ENCODE measurements around the gene NALCN.

Gene NALCN

DNA sequence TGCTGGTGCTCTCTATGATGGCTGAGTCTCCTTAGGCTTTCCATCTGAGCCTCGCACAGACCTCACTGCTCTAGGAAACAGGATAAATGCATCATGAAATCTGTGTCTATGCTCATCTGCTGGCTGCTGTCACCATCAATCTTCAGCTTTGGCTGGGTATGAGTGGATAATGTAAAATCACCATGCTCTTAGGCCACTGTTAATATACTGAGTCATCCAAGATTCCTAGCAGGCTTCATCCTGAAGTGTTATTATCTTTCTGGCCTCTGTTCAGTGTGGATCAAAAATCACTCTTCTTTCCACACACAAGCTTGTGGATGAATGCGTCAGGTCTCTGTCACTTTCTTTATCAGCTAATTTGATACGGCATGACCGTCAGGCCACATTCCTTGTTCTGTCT lies 317.4 kb downstream of the NALCN start:
- DNase-seq, result no peak

DNA sequence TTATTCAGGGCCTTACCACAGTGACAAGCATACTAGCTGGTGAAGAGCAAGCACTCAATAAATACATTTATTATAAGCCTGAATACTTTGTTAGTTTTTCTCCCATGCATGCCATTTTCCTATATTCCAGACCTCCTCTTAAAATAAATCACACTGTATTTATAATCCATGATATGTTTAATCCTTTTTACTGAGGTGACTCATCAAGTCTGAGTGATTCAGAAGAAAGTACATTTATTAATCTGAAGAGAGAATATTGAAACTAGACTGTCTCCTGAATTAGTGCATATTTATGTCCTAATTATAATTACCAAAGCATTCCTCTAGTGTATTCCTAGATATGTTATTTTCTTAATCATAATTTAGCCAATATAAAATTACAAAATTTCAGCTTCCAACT lies 323.3 kb downstream of the NALCN start:
- DNase-seq, result no peak

DNA sequence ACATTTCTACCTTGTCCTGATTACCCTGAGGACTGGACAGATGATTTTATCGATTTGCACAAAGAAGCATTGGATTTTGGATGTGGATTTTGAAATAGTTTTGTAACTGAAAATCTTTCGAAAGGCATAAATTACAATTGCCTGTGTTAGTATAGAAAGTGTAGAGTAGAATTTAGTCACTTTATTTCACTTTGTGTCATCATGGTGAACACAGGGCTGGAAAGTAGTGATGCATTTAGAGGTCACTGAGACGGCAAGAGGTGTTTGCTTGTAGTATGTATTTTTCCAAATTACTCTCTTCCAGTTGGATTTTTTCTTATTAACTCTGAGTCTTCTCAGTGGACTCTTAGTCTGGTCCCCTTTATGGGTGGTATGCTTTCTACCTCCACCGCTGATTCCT lies 326.0 kb downstream of the NALCN start:
- DNase-seq, result no peak

DNA sequence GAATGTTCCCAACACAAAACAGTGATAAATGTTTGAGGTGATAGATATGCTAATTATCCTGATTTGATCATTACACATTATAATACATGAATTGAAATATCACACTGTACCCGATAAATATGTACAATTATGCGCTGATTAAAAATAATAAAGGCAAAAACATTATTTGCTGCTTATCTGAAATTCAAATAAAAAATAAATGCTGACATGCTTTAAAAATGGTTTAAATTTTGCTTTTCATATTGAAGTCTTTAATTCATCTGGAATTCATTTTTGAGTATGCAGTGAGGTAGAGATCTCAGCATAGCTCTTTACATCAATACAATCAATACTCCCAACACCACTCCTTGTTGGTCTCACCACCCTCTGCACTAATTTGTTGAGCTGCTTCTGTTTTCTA lies 330.8 kb downstream of the NALCN start:
- no peak for DNase-seq

DNA sequence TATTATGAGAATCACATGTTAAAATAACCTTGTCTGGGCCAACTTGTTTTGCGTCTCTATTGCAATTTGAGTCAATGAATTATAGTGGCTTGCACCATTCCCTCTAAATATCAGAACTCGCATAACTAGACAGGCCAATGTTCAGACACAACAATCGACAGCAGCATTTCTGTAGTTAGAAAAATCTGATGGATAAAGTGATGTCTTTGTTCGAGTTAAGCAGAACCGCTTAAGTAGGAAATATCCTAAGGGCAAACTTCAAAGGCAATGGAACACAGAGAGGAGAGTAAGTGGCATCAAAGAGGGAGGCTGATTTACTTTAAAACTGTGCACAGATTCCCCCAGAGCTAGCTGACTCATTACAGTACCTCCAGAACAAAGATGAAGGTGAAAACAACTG lies 333.9 kb downstream of the NALCN start:
- no peak for DNase-seq

DNA sequence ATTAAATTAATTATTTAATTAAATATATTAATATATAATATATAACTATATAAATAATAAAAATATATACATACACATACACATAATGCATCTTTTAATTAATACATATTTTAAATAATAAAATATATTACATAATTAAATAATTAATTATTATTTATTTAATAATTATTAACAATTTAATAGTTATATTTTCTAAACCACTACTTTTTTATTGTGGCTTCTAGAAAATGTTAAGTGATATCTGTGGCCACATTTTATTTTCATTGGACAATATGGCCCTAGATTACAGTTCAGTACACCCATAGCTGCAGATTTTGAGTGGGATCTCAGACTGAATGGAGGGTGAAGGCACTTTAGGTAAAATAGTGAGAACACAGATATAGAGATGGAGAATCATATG lies 335.7 kb downstream of the NALCN start:
- no peak for DNase-seq

DNA sequence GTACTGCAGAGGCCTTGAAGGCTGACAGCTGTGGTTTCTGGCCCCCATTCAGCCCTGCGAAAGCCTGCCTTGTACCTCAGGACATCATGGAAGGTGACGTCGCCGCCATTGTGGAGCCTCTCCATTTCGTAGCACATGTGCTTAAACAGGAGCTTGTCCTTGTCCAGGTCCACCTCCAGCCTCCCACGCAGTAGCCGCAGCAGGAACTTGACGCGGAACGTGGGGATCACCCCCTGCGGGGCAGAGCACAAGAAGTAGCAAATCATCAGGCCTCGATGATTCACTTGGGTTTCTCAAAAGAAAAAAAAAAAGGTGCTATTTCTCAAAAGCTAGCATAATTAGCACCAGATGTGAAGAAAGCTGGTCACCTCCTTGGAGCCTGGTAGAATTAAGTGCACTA lies 351.0 kb downstream of the NALCN start:
- DNase-seq, result no peak

DNA sequence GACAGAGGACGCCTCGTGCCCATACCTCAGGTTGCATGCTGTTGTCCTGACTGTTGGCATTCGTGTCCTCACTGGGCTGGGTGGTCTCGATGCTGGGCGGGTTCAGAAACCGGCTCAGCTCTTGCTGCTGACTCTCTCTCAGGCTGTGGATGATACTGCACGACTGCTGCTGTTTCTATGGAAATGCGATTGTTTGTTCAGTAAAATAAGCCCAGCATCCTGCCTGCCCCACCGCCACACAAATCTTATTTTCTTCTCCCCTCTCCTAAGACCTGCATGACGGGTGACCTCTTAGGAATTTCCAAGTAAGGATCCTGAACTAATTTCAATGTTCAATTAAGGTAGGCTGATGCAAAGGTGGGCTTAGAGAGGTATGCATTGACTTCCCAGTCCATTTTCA lies 356.5 kb downstream of the NALCN start:
- DNase-seq, result peak; percentile 37

DNA sequence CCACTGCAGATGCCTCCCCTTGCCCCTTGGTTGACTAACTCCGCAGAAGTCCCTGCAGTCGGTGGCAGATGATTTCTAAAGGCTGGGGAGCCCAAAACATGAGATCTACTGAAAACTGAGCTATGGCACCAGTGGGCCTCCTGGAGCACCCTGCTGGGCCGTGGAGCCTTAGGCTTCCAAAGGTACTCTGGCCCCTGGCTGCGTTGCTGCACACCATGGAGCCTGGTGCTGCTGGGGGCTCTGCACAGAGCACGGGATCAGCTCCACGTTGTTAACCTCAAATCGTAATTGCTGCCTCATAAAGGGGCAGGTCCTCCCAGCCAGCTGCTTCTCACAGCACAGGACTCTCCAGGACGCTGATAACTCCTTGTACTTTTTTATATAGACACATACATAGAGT lies 357.5 kb downstream of the NALCN start:
- DNase-seq, result no peak

DNA sequence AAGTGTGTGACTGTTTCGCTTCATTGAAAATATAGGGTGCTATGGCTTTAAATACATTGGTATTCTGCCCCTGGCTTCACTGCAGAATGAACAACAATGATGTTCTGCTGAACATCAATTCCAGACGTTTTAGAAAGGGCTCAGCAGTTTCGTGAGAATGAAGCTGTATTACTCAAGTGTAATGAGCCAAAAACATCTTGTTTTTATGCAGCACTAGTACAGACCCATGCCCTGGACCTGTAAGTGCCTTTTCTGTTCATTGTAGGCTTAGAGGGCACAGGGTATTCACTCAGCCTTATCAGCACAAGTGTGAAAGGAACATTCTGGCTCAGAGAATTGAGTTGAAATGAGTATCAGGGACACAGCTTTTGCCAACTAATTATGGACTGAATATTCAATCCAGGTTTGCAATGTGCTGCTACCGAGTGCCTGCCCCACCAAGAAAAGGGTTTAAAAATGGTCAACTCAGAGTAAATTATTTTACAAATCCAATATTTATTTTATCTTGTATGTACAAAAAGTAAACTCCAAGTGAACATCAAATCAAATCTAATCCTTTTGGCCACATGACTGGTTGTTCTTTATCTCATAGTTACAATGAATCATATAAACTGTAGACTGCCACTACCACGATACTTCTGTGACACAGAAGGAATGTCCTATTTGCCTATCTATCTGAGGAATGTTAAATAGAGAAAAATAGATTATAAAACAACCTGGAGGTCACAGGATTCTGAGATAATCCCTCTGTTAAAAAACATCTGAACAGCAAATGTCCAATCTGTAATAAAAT lies 362.8 kb downstream of the NALCN start:
- DNase-seq, result no peak

DNA sequence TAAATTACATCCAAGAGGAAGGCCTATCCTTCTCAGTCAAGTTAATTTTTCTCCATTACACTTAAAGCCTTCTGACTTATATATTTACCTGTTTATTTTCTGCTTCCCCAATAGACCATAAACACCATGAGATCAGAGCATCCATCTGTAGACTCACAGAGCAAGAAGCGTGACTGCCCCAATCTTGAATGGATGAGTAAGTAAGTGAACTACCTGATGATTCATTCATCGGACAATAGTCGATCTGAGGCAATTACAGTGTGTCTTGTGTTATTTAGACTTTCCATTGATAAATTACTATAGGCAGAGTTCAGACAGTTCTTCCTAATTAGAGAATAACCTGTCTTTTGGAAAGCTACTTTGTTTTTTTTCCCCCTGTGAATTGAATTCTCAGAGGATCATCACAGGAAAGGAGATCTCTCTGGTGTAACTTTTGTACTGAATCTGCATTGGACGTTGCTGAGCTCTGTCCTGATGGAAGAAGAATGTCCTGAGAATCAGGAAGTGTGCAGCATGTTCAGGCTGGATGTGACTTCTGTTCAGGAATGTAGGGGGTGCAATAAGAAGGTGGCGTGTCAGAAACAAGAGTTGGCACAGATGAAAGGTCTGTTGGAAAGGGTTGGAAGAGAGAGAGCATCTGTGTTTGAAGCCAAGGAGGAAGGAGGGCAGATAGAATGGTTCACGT lies 367.0 kb downstream of the NALCN start:
- no peak for DNase-seq

DNA sequence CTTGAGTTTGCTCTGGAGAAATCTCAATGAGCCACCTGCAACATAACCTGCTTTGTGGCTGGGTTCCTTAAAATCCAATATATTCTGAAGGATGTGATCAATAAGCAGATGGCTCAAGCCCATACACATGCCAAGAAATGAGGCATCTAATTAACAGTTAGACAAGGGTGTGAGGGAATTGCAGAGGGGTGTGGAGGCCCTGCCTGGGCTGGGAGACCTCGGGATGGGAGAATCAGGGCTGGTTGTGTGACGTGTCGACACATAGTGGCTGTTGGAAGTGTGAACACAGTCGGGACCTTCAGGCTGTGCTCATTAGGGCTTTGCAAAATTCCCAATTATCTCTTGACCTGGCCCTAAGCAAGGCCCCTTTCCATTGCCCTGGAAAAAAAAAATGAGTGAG lies 379.8 kb downstream of the NALCN start:
- no peak for DNase-seq

DNA sequence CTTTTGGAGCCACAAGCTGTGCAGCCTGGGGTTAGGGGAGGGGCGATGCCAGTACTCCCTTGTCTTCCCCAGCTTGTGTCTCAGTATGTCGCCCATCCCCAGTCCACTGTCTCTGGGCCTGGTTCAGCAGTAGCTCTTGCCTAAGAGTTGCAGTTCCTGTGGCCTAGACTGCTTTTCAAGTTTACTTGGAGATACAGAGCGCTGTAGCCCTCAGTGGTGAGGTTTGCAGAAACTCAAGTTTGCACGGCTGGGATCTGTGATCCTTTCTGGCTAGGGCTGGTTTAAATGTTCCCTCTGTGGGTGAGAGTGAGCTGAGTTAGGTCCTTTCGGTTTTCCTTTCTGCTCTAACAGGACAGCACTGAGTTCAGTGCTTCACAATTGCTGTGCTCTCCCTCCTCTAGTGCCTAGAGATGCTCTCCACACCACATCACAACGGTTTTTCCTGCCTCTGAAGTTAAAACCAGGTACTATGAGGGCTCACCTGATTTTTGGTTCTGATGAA lies 381.1 kb downstream of the NALCN start:
- no peak for DNase-seq

DNA sequence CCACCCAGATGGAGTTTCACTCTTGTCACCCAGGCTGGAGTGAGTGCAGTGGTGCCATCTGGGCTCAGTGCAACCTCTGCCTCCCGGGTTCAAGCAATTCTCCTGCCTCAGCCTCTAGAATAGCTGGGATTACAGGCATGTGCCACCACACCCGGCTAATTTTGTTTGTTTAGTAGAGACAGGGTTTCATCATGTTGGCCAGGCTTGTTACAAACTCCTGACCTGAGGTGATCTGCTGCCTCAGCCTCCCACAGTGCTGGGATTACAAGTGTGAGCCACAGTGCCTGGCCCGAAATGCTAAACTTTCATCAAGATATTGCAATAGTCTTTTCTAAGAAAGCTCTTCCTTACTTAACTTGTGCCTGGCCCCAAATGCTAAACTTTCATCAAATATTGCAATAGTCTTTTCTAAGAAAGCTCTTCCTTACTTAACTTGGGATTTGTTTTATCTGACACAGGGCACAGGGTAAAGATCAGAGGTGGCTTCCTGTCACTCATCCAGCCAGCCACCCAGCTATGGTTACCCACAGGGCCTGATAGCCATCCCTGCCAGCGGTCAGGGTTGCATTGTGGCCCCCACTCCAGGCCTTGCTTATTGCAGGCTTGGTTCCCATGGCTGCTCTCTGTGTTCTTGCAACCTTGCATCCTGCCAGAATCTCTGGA lies 389.4 kb downstream of the NALCN start:
- DNase-seq, result no peak

DNA sequence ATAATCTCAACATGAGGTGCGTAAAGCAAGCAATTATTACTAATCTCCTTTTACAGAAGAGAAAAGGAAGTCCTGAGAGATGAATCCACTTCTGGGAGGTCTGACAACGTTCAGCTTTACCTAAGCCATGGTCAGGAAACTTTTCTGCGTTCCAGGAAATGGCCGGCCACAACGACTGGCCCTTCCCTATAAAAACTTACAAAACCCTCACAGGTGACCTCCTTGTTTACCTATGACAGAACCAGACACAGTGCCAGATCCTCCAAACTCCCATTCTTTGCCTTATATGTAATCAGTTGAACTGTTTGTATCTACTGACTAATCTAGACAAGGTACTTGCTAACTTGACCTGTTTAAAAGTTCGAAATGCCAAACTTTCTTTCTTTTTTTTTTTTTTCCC lies 390.0 kb downstream of the NALCN start:
- DNase-seq, result no peak

DNA sequence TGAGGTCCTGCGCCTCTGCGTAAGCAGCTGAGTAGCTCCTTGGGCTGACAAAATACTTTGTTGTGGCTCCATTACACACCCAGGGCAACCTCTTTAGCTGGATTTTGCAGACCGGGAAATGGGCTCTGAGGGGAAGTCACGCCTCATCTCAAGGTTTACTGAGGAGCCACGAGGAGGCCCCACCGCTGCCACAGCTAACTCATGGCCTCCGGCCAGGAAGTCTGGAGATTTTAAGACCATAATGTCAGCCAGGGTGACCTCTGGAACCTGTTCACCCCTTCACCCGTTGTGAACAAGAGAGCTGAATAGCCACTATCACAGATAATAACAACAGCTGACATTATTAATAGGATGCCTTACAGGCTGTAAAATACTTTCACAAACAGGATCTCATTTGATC lies 390.4 kb downstream of the NALCN start:
- no peak for DNase-seq

DNA sequence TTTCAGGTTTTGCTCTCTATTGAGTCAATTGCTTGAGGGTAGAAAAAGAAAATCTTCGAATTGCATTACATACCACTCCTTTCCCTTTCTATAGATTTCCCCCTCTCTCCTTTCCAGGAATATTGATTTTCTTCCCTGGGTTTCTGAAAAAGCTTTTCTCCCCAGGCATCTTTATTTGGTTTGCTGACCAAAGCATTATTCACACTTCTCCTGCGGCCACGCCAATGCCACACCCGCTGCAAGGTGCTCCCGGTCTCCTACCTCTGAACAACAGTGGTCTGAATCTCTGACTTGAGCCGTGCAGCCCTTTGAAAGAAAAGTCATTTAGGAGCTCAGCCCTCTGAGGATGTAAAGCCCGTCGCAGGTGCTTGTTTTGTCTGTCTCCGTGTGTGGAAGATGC lies 390.8 kb downstream of the NALCN start:
- no peak for DNase-seq

DNA sequence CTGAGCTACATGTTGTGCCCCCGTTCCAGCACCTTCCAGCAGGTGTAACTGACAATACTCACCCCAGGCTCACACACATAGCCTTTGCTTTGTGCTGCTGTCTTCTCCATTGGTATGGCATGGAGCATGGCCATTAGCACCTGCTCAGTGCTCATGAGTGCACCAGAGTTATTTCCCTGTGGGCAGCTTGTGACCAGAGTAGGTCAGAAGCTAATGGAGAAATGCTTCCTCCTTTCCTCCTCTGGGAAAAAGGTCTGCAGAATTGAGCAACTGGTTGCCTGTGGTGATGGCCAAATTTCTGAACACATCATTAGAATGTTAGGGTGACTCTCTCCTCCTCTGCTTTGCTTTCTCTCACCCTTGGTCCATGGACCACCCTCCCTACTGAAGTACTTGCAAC lies 397.2 kb downstream of the NALCN start:
- DNase-seq, result no peak

DNA sequence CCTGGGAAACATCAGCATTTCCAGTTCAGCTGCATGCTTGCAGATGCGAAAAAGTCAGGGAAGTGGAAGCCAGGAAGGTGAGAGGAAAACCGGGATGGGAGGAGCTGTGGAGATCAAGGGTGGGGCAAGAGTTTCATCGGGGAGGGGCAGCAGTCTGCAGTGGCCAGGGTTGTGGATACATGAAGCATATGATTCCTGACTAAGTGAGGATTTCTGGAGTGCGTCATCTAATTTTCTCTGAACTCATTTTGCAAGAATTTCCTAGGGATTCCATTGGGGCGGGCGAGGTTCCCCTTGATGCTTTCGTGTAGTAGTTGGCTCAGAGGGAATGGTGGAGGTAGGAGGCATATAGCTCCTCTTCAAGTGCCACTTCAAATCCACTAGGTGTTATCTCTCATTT lies 397.6 kb downstream of the NALCN start:
- no peak for DNase-seq

DNA sequence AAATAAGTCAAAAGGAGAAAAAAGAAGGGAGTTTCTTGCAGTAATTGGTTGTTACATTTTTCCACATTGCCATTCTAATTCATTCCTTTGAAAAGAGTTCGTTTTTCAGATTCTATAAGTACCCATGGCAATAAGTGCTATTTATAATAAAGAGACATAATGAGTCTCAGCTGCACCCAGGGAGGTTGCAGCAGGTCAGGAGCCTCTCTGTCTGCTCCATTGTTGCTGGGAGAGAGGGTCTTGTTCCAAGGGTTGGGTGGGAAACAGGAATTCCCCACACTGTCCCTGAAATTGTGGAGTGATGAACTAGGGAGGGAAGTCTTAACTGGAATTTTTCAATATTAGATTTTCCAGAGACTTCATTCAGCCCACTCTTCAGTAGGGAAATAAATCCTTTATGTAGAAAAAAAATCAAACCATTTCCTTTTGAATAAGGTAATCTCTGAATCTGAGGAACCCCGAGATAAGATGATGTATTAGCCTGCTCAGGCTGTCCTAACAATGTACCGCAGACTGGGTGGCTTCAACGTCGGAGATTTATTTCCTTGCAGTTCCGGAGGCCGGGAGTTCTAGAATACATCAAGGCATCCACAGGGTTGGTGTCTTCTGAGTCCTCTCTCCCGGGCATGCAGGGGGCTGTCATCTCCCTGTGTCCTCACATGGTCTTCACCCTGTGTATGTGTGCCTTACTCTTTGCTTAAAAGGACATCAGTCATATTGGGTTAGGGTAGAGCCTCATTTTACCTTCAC lies 399.0 kb downstream of the NALCN start:
- no peak for DNase-seq

DNA sequence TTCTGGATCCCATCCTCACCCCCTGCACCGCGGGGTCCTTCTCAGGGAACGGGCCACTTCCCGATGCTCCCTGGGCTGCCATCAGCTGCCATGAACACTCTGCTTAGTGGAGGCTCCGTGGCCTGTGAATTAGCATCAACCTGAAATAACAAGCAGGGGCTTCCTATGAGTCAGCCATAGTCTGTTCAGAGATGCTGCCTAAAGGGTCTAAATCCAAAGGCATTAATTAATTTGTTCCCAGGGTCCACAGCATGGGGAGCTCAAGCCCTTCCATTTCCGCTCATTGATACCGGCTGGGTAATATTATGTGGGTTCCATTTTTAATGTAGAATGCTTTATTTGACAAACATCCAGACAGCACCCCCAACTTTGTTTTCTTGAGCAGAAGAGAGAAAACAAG lies 399.8 kb downstream of the NALCN start:
- no peak for DNase-seq

DNA sequence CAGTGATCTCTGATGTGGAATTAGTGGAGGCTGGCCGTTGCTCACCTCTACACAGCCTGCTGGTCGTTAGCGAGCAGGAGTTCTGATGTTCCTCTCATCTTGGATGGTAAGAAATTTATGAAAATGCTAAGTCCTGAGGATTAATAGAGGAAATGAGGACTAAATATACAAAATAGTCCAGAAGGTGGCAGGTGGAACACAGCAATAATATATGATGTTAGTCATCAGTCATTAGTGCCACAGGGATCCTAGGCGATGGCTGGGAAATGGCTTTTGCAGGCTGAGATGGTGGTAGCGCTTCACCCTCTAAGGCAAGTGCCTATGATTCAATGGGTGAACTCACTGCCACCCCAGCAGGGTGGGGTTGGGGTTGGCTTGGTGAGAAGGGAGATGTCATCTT lies 403.1 kb downstream of the NALCN start:
- DNase-seq, result no peak

DNA sequence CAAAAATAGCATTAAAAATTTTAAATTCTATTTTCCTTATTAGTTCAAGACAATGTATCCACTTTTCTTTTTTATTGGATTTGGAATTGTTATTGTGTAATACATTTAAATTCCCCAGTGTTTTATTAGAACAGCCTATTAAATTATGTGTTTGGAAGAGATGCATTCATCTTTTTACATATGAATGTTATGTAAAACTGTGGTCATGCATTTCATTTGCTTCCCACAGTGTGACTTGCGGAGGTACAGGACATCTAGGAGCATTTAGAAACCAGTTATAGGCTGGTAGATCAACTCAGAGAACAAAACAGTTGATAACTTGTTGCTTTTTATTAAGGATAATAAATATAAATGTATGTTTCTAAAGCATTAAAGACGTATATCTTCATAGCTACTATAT lies 406.2 kb downstream of the NALCN start:
- DNase-seq, result no peak

Measured in NCI-H526 treated with DMSO at 0.1 percent for 48 hours (cell line).